ENCODE results near the gene GON7. TPM values are rescaled to one million over a fixed set of nuclear protein-coding genes. Genes with fewer than 3 reads are reported as not detected.

Gene GON7
- total RNA-seq, 1 experiment from 2014 or later = 11.2 TPM

DNA sequence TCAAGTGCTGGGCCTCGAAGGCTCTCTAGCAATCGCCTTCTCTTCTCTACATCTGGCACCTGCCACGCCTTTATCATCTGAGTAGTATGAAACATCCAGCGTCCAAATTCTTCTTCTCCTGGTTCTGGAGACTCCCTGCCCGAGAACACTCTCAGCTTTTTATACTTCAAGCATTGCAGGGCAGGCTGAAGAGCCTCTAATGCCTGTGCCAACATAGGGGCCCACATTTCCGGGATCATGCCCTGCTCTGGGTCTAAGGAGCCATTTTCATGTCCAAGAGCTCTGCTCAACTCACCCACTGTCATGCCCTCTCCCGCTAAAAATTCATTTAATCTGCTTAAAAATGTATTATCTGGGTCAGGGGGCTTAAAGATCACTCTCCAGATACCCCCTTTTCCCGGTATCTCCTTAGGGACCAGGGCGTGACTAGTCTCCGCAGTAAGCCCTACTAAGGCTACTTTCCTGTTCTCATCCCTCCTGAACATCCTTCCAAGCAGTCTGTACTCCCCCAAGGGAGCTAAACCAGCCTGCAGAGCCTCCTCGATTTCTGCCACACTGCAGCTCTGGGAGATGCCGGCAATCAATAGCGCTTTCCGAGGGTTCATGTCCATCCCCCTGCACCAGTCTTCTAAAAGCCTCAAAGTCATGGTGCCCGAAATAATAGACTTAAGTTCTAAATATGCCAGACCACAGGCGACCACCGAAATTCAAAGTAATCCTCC, 23.1 kb downstream of the GON7 start:
- DNase-seq (ENCODE audit: low read depth, low spot score) = no peak
- H3K27me3 ChIP-seq (ENCODE audit: insufficient read depth, low read length) = no peaks in the 10 kb centered on the region
- peaks cover 36% of the 10 kb centered on the region for H3K79me2 ChIP-seq (ENCODE audit: insufficient read depth, low read length)
- H3K4me1 ChIP-seq (ENCODE audit: control insufficient read depth in 1 of 2, insufficient read depth in 2 of 2, low read length in 2 of 2) = peaks cover 2 to 16% of the 10 kb centered on the region in 2 experiments; a peak in 3 of 4 replicates
- H4K20me1 ChIP-seq (ENCODE audit: insufficient read depth) = no peaks in the 10 kb centered on the region
- ATAC-seq = no peak
- ChIA-PET CTCF (interaction anchor here (1.3 to 2.2 kb wide), 4 partner anchors 9 to 361 kb away, joined by 3 to 10 read pairs (median 6); partner anchors contain the start of genes GON7 and UBR7), POLR2A (no interaction called here), RAD21 (ENCODE audit: low non-redundant PET in 1 of 2, low total read pairs in 2 of 2, uncharacterized antibody in 2 of 2, unreplicated experiment in 2 of 2) (interaction anchor here in 1 of 2 experiments (0.6 kb wide), 1 partner anchor 358 kb away, joined by 6 read pairs; no protein-coding TSS in a partner anchor)
- intact Hi-C loops (cut with micrococcal nuclease) = no loop called here
- peak overlapping the region; percentile 83 for H3K9ac ChIP-seq (ENCODE audit: low read length)
- TF ChIP-seq POLR2AphosphoS5 (IDR thresholded peaks at IDR 0.05; ENCODE audit: low read depth, low read length) (no peak), RAD21 (IDR thresholded peaks at IDR 0.05; ENCODE audit: low read depth) (no peak), CEBPB (IDR thresholded peaks at IDR 0.05; ENCODE audit: low read depth) (no peak), POLR2A (IDR thresholded peaks at IDR 0.05; ENCODE audit: borderline replicate concordance, extremely low read depth, insufficient read depth, insufficient read length) (no peak)
- TF ChIP-seq, protein P1, sequence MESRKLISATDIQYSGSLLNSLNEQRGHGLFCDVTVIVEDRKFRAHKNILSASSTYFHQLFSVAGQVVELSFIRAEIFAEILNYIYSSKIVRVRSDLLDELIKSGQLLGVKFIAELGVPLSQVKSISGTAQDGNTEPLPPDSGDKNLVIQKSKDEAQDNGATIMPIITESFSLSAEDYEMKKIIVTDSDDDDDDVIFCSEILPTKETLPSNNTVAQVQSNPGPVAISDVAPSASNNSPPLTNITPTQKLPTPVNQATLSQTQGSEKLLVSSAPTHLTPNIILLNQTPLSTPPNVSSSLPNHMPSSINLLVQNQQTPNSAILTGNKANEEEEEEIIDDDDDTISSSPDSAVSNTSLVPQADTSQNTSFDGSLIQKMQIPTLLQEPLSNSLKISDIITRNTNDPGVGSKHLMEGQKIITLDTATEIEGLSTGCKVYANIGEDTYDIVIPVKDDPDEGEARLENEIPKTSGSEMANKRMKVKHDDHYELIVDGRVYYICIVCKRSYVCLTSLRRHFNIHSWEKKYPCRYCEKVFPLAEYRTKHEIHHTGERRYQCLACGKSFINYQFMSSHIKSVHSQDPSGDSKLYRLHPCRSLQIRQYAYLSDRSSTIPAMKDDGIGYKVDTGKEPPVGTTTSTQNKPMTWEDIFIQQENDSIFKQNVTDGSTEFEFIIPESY (IDR thresholded peaks at IDR 0.05; ENCODE audit: extremely low read depth, insufficient replicate concordance, low read length) = no peak
- TF ChIP-seq, protein P2, sequence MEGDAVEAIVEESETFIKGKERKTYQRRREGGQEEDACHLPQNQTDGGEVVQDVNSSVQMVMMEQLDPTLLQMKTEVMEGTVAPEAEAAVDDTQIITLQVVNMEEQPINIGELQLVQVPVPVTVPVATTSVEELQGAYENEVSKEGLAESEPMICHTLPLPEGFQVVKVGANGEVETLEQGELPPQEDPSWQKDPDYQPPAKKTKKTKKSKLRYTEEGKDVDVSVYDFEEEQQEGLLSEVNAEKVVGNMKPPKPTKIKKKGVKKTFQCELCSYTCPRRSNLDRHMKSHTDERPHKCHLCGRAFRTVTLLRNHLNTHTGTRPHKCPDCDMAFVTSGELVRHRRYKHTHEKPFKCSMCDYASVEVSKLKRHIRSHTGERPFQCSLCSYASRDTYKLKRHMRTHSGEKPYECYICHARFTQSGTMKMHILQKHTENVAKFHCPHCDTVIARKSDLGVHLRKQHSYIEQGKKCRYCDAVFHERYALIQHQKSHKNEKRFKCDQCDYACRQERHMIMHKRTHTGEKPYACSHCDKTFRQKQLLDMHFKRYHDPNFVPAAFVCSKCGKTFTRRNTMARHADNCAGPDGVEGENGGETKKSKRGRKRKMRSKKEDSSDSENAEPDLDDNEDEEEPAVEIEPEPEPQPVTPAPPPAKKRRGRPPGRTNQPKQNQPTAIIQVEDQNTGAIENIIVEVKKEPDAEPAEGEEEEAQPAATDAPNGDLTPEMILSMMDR (IDR thresholded peaks at IDR 0.05 in 2 of 3, conservative IDR thresholded peaks at IDR 0.05 in 1 of 3; ENCODE audit: borderline replicate concordance in 1 of 3, insufficient read depth in 1 of 3, low read depth in 2 of 3, low read length in 2 of 3) = no peak
- H3K9me3 ChIP-seq (ENCODE audit: control insufficient read depth in 1 of 2, insufficient read depth in 1 of 2, low read depth in 1 of 2, low read length in 2 of 2) = no peaks in the 10 kb centered on the region
- peak overlapping the region; percentile 71 to 94 for H3K4me3 ChIP-seq (replicated peaks in 1 of 2; ENCODE audit: low read depth in 1 of 2, low read length in 2 of 2)
- TSS peak; percentile 73 for BruUV-seq (replicated peaks)
- peak overlapping the region; percentile 75 for H3K4me2 ChIP-seq (ENCODE audit: low read length)
- peak overlapping the region; percentile 94 for H3K27ac ChIP-seq (ENCODE audit: low read depth, low read length)
- H2AFZ ChIP-seq (ENCODE audit: low read depth, low read length, poor library complexity, severe bottlenecking) = no peak overlapping the region
- peaks cover 0 to 14% of the 10 kb centered on the region in 2 experiments for H3K36me3 ChIP-seq (ENCODE audit: control insufficient read depth in 1 of 2, insufficient read depth in 2 of 2, low read length in 2 of 2)
- no peaks in the 10 kb centered on the region for H3K9me2 ChIP-seq (ENCODE audit: insufficient read depth)
